ENCODE data around the gene CHAD. TPM values are rescaled to one million over a fixed set of nuclear protein-coding genes. Genes with fewer than 3 reads are reported as not detected.

The CHAD gene
- total and polyA plus RNA-seq, 12 donors, result 1.7 to 26.6 (median 7.0) TPM

DNA sequence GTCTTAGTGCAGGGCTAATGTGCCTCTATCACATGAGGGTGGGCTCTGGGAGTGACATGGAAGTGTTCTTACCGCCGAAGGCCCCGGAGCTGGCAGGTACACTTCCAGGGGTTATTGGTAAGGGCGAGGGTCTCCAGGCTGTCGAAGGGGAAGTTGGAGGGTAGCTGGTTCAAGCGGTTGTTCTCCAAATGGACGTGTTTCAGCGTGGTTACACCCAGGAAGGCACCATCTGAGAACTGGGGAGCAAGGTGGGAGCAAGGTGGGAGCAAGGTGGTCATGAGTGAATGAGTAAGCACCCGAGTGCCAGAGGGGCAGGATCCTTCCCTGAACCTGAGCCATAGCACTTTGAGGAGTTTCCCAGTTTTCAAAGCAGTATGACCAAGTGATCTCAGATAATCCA, 3.0 kb downstream of the CHAD start:
- TF ChIP-seq POLR2A (IDR thresholded peaks at IDR 0.05), result no peak
- no peak for TF ChIP-seq CTCF (IDR thresholded peaks at IDR 0.05)
- no peak overlapping the region for H3K4me3 ChIP-seq
- no peak for DNase-seq
- H3K4me1 ChIP-seq (replicated peaks in 1 of 2), result peaks cover 22% of the 10 kb centered on the region in 2 donors
- no peaks in the 10 kb centered on the region for H3K9me3 ChIP-seq (replicated peaks in 1 of 3)
- intact Hi-C loops (cut with DNase I), result no loop called here
- peaks cover 0 to 20% of the 10 kb centered on the region in 2 donors for H3K36me3 ChIP-seq (replicated peaks in 1 of 2)
- 90 to 96% (median 93%) methylated on average over 9 of the region's 9 CpGs for WGBS, 4 donors
- no peak overlapping the region for H3K27ac ChIP-seq
- H3K27me3 ChIP-seq, result no peaks in the 10 kb centered on the region

GRCh38 chr17:50465171-50465570, 3.5 kb downstream of the CHAD start:
- no peak overlapping the region for H3K27ac ChIP-seq
- H3K4me3 ChIP-seq, result no peak overlapping the region
- intact Hi-C loops (cut with DNase I), result no loop called here
- H3K9me3 ChIP-seq (replicated peaks in 1 of 3), result no peaks in the 10 kb centered on the region
- TF ChIP-seq POLR2A (IDR thresholded peaks at IDR 0.05), result no peak
- no peak for TF ChIP-seq CTCF (IDR thresholded peaks at IDR 0.05)
- no peak for DNase-seq
- peaks cover 0 to 21% of the 10 kb centered on the region in 2 donors for H3K36me3 ChIP-seq (replicated peaks in 1 of 2)
- H3K4me1 ChIP-seq (replicated peaks in 1 of 2), result peaks cover 19 to 20% of the 10 kb centered on the region in 2 donors
- 92 to 99% (median 96%) methylated on average over 5 to 6 of the region's 6 CpGs for WGBS, 4 donors
- no peaks in the 10 kb centered on the region for H3K27me3 ChIP-seq

DNA sequence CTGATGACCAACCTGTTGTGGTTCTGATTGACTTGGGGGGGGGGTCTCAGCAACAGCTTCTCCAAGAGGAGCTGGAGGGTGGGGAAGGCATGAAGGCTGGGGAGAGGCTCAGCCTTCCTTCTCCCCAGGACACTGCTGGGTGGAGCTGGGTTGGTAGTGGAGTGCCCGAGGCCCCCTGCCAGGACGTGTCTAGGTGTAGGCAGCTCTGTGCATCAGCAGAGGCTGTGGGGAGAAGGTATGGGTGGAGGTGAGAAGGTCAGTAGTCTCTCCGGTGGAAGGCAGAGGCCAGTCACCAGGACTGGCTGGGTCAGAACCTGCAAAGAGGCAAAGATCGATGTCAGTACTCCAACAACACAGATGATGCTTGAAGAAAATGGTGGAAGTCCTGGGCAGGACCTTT, 3.9 kb downstream of the CHAD start:
- Histone ChIP-seq H3K4me3 (no peak overlapping the region), H3K27ac (no peak overlapping the region), H3K4me1 (replicated peaks in 1 of 2) (peaks cover 15 to 16% of the 10 kb centered on the region in 2 donors), H3K9me3 (replicated peaks in 1 of 3) (no peaks in the 10 kb centered on the region), H3K27me3 (no peaks in the 10 kb centered on the region), H3K36me3 (replicated peaks in 1 of 2) (peaks cover 0 to 21% of the 10 kb centered on the region in 2 donors)
- intact Hi-C loops (cut with DNase I), result no loop called here
- WGBS, 4 donors, result 85 to 92% (median 90%) methylated on average over 4 of the region's 4 CpGs
- DNase-seq, result no peak
- TF ChIP-seq POLR2A (IDR thresholded peaks at IDR 0.05) (no peak), CTCF (IDR thresholded peaks at IDR 0.05) (no peak)

DNA sequence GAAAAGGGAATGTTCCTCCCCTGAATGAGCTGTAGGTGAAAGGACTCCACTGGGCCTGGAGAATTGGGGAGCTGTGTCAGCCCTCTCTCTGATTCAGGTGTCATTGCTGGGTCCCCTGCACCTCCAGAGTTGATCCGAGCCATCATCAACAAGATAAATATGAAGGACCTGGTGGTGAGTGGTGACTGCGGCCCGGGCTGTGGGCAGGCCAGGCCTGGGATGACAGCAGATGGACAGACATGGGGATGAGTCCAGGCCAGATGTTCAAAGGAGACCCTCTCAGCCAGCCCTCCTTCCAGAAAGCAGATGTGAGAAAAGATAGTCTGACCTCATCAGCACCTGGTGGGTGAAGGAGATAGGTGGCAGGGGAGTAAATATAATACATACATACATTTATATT, 4.6 kb downstream of the CHAD start:
- intact Hi-C loops (cut with DNase I), result no loop called here
- WGBS, 4 donors, result 92 to 97% (median 95%) methylated on average over 2 to 3 of the region's 3 CpGs

More for the DNA sequence above, 4.6 kb downstream of the CHAD start:
- Histone ChIP-seq H3K9me3 (replicated peaks in 1 of 3) (no peaks in the 10 kb centered on the region), H3K27ac (no peak overlapping the region), H3K4me3 (no peak overlapping the region), H3K36me3 (replicated peaks in 1 of 2) (peaks cover 0 to 21% of the 10 kb centered on the region in 2 donors), H3K4me1 (replicated peaks in 1 of 2) (peaks cover 10 to 11% of the 10 kb centered on the region in 2 donors), H3K27me3 (no peaks in the 10 kb centered on the region)
- no peak for DNase-seq
- TF ChIP-seq POLR2A (IDR thresholded peaks at IDR 0.05) (no peak), CTCF (IDR thresholded peaks at IDR 0.05) (no peak)

All from adrenal gland (tissue), 12 donors.